ENCODE data around the gene CAMK1D. TPM values are rescaled to one million over a fixed set of nuclear protein-coding genes. Genes with fewer than 3 reads are reported as not detected.

Gene CAMK1D
- total RNA-seq, 4 donors from 2014 or later = 29.7 to 36.7 (median 33.3) TPM

- intact Hi-C loops (cut with DNase I; ENCODE audit: low total_unique reads) = no loop called here
- no peak for DNase-seq (ENCODE audit: low spot score in 2 of 2)
- no peak overlapping the region for H3K4me3 ChIP-seq (ENCODE audit: low read depth, poor library complexity, severe bottlenecking)
- WGBS, 2 donors = 71 to 79% methylated on average over 8 of the region's 8 CpGs
- TF ChIP-seq, protein P1, sequence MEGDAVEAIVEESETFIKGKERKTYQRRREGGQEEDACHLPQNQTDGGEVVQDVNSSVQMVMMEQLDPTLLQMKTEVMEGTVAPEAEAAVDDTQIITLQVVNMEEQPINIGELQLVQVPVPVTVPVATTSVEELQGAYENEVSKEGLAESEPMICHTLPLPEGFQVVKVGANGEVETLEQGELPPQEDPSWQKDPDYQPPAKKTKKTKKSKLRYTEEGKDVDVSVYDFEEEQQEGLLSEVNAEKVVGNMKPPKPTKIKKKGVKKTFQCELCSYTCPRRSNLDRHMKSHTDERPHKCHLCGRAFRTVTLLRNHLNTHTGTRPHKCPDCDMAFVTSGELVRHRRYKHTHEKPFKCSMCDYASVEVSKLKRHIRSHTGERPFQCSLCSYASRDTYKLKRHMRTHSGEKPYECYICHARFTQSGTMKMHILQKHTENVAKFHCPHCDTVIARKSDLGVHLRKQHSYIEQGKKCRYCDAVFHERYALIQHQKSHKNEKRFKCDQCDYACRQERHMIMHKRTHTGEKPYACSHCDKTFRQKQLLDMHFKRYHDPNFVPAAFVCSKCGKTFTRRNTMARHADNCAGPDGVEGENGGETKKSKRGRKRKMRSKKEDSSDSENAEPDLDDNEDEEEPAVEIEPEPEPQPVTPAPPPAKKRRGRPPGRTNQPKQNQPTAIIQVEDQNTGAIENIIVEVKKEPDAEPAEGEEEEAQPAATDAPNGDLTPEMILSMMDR (IDR thresholded peaks at IDR 0.05) = no peak
- no peak for TF ChIP-seq POLR2A (IDR thresholded peaks at IDR 0.05)
Observed at GRCh38 chr10:12589291-12589690, 239.9 kb downstream of the CAMK1D start.

DNA sequence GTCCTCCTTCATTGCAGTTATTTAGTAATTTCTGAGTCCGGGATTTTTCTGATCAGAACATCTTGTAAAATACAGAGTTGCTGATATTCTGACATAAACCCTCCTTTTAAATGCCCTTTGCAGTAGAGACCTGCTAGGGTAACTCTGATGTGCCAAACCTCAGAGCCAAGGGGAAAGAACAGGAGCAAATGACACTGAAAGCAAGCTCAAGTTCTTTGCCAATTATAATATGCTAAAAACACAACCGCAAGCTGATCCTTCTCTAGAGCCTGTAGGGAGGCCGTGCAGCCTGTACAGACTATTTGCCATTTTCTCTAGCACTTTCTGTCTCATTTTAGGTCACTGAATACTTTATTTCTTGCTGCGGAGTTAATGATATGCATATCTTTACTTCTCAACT, 240.4 kb downstream of the CAMK1D start:
- 69 to 71% methylated on average over 4 of the region's 4 CpGs for WGBS, 2 donors
- TF ChIP-seq POLR2A (IDR thresholded peaks at IDR 0.05) = no peak
- TF ChIP-seq, protein P1 (IDR thresholded peaks at IDR 0.05) = no peak
- intact Hi-C loops (cut with DNase I; ENCODE audit: low total_unique reads) = no loop called here
- no peak overlapping the region for H3K4me3 ChIP-seq (ENCODE audit: low read depth, poor library complexity, severe bottlenecking)
- DNase-seq (ENCODE audit: low spot score in 2 of 2) = no peak

- DNase-seq (ENCODE audit: low spot score in 2 of 2) = no peak
- 86 to 92% methylated on average over 17 of the region's 17 CpGs for WGBS, 2 donors
- intact Hi-C loops (cut with DNase I; ENCODE audit: low total_unique reads) = no loop called here
- no peak overlapping the region for H3K4me3 ChIP-seq (ENCODE audit: low read depth, poor library complexity, severe bottlenecking)
- TF ChIP-seq POLR2A (IDR thresholded peaks at IDR 0.05) = no peak
- TF ChIP-seq, protein P1 (IDR thresholded peaks at IDR 0.05) = no peak
Observed at GRCh38 chr10:12590675-12591659, 241.6 kb downstream of the CAMK1D start.

- WGBS, 2 donors = 82 to 88% methylated on average over 5 of the region's 5 CpGs
- intact Hi-C loops (cut with DNase I; ENCODE audit: low total_unique reads) = no loop called here
- no peak overlapping the region for H3K4me3 ChIP-seq (ENCODE audit: low read depth, poor library complexity, severe bottlenecking)
- TF ChIP-seq, protein P1 (IDR thresholded peaks at IDR 0.05) = no peak
- TF ChIP-seq POLR2A (IDR thresholded peaks at IDR 0.05) = no peak
- DNase-seq (ENCODE audit: low spot score in 2 of 2) = no peak
Observed at GRCh38 chr10:12592967-12593366, 243.6 kb downstream of the CAMK1D start.

DNA sequence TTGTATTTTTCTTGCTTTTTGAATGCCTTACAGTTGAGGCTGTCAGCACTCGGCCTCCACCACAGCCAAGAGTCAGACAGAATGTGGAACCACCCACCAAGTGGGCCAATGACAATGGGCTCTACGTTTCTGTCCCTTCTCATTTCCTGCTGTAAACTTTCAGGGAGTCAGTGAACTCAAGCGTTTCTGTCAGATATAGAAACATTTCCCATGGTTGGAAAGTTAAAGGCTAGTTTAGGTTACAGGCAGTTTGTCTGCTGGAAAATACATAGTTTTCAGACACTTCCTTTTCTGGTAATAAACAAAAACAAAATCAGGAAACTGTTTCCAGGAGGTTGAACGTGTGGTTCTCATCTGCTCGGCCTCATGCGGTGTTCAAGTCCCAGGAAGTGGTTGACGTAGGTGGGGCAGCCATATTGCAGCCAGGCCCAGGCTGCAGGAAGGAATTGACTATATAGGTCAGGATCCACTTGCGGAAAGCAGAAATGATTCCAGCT, 245.1 kb downstream of the CAMK1D start:
- 48 to 57% methylated on average over 8 of the region's 8 CpGs for WGBS, 2 donors
- DNase-seq (ENCODE audit: low spot score in 2 of 2) = peak in 1 of 2 donors; percentile 68
- intact Hi-C loops (cut with DNase I; ENCODE audit: low total_unique reads) = no loop called here
- no peak overlapping the region for H3K4me3 ChIP-seq (ENCODE audit: low read depth, poor library complexity, severe bottlenecking)
- TF ChIP-seq POLR2A (IDR thresholded peaks at IDR 0.05) = no peak
- TF ChIP-seq, protein P1 (IDR thresholded peaks at IDR 0.05) = no peak
